ENCODE data around the gene SLC39A8.
"Not testable (repeated sequence)": the region's sequence is repeated elsewhere in the genome, so short reads cannot be mapped to it uniquely, and the experiment has no call there.

DNA sequence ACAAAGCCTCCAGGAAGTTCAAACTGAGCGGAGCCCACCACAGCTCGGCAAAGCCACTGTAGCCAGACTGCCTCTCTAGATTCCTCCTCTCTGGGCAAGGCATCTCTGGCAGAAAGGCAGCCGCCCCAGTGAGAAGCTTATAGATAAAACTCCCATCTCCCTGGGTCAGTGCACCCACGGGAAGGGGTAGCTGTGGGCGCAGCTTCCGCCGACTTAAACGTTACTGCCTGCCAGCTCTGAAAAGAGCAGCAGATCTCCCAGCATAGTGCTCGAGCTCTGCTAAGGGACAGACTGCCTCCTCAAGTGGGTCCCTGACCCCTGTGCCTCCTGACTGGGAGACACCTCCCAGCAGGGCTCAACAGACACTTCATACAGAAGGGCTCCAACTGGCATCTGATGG is 72.0 kb downstream of the SLC39A8 start:
- TF ChIP-seq, protein P1, sequence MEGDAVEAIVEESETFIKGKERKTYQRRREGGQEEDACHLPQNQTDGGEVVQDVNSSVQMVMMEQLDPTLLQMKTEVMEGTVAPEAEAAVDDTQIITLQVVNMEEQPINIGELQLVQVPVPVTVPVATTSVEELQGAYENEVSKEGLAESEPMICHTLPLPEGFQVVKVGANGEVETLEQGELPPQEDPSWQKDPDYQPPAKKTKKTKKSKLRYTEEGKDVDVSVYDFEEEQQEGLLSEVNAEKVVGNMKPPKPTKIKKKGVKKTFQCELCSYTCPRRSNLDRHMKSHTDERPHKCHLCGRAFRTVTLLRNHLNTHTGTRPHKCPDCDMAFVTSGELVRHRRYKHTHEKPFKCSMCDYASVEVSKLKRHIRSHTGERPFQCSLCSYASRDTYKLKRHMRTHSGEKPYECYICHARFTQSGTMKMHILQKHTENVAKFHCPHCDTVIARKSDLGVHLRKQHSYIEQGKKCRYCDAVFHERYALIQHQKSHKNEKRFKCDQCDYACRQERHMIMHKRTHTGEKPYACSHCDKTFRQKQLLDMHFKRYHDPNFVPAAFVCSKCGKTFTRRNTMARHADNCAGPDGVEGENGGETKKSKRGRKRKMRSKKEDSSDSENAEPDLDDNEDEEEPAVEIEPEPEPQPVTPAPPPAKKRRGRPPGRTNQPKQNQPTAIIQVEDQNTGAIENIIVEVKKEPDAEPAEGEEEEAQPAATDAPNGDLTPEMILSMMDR (IDR thresholded peaks at IDR 0.05): not testable (repeated sequence)
- not testable (repeated sequence) for TF ChIP-seq POLR2AphosphoS5, POLR2A (IDR thresholded peaks at IDR 0.05)

Measured in prostate gland (tissue), 2 donors.